Astrocyte of the cerebellum (primary cell): Measurements from ENCODE around the gene SPATA31E1.

Source experiments
- DNase-seq: peaks from one replicate; pipeline ENCODE4 v3.0.0-alpha.2; 2011; ENCODE audit warnings: low read depth
- H3K4me3 ChIP-seq: 2 replicates; pipeline ENCODE4 v1.5.1; 2011; ENCODE audit warnings: mild to moderate bottlenecking, low read depth, low read length, moderate library complexity
- in situ Hi-C: cut with HindIII; loops from 2 replicates; pipeline ENCODE4 v1.10.0; 2017; ENCODE audit warnings: low sequenced_read_pairs
- TF ChIP-seq, protein P1 (sequence below): IDR thresholded peaks from 2 replicates; pipeline ENCODE4 v1.5.1; 2012; ENCODE audit warnings: low read length, low read depth, moderate library complexity, mild to moderate bottlenecking; ENCODE audit errors: missing control alignments

The SPATA31E1 gene

DNA sequence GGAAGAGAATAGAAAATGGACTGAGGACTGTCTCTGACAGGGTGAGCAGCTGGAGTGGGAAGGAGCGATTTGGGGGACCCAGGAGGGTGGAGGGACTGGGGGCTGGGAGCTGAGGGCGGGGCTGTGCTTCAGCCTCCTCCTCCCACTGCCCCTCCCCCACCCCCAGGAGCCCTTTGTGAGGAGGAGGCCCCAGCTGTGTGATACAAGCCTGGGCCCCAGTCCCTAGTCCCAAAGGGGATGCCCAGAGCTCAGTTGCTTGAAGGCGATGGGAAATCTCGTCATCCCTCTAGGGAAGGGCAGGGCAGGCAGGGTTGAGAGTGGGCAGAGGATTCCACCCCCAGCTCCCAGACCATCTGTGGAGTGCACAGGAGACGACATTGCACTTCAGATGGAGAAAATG is at the start of gene SPATA31E1:
SPATA31E1 (plus strand) TSS at position 251 of the 400 bp plus-strand sequence; CDS start at position 266, 15 bp downstream.
- no peak within 1 kb of the TSS for H3K4me3 ChIP-seq
- TF ChIP-seq, protein P1, sequence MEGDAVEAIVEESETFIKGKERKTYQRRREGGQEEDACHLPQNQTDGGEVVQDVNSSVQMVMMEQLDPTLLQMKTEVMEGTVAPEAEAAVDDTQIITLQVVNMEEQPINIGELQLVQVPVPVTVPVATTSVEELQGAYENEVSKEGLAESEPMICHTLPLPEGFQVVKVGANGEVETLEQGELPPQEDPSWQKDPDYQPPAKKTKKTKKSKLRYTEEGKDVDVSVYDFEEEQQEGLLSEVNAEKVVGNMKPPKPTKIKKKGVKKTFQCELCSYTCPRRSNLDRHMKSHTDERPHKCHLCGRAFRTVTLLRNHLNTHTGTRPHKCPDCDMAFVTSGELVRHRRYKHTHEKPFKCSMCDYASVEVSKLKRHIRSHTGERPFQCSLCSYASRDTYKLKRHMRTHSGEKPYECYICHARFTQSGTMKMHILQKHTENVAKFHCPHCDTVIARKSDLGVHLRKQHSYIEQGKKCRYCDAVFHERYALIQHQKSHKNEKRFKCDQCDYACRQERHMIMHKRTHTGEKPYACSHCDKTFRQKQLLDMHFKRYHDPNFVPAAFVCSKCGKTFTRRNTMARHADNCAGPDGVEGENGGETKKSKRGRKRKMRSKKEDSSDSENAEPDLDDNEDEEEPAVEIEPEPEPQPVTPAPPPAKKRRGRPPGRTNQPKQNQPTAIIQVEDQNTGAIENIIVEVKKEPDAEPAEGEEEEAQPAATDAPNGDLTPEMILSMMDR, result no peak
- DNase-seq, result no peak
- in situ Hi-C loops, result no loop called here

DNA sequence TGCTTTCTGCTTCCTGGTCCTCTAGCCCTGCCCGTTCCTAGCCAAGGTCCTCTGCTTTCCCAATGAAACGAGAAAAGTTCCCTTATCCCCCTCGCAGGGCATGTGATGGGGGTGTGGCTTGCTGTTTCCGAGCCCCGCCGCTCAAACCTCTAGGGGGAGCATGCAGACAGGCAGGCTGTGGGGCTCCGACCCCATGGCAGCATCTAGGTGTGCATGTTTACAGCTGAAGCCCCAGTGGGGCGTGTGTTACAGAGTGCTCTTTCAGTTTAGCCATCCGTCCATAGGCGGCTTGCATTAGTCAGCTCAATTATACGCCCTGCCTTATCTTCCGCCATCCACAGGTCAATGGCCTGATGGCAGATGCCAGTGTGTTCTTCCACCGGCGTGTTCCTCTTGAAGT is 48.3 kb upstream of the SPATA31E1 start:
- in situ Hi-C loops, result no loop called here
- no peak overlapping the region for H3K4me3 ChIP-seq
- no peak for DNase-seq
- TF ChIP-seq, protein P1, result no peak

DNA sequence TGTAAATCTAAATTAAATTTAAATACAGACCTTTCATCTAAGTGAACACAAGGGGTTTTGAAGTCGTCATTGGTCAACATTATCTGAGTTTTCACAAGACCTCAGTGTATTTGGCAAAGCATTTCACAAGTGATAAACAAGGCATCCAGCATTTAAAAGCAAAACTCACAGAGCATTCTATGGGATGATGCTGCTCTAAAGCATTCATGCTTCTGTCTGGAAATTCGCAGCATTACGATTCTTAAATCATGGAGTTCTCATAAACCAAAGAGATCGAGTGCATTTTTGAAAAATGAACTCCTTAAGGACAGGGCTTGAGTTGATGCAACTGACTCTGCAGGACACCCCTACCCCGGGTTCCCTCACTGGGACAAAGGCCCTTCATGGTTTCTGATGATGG is 46.1 kb upstream of the SPATA31E1 start:
- in situ Hi-C loops, result loop anchor here (5.0 kb wide), 1 partner anchor 89 kb away; no protein-coding TSS in a partner anchor
- DNase-seq, result no peak

DNA sequence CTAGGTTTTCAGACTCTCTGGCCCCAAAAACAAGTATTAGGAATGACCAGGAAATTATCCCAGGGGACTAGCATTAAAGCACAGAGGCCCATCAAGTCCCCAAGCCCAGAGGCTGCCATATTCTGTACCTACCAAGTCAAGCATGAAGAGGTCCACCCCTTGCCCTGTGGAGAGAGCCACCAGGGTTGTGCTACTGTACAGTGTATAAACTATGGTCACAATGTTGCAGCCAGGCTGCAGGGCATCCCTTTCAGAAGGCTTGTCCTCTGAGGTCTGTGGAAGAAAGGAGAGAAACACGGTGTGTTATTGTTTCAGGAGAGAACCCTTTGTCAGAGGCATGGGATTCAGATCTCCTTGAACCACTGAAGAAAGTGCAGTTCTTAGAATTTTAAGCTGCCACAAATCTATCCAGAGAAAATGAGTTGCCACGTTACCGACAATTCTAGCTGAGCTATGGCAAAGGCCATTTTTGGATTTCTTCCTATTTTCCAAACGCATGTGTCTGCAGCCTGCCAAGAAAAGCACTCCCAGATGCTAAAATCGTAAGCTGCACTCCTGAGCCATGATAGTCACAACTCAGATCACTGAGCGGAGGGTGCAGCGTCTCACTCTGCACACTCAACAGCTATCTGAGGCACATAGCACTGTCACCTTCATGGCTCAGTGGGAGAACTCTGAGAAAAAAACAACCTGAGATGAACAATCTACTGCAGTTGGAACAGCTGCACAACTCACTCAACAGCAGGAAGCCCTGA is 45.5 kb upstream of the SPATA31E1 start:
- DNase-seq, result no peak
- in situ Hi-C loops, result loop anchor here (5.0 kb wide), 1 partner anchor 90 kb away; no protein-coding TSS in a partner anchor
- no peak overlapping the region for H3K4me3 ChIP-seq
- TF ChIP-seq, protein P1, result no peak

More for the DNA sequence above, 46.1 kb upstream of the SPATA31E1 start:
- TF ChIP-seq, protein P1, result no peak
- no peak overlapping the region for H3K4me3 ChIP-seq

DNA sequence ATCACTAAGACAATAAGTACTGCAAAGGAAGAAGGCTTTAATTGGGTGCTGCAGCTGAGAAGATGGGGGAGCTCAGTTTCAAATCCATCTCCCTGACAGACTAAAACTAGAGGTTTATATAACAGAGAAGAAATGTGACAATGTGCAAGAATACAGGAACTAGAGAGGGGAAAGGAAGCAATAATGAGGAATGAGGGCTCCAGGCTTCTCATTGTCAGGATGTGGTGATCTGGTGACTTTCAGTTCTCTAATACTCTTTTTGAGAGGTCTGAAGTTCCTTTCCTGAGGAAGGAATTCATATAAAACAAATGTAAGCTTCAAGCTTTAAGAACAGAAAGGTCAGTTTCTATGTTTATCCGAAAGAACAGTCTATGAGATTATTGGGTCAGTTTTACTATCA is 42.5 kb upstream of the SPATA31E1 start:
- DNase-seq, result no peak
- in situ Hi-C loops, result no loop called here
- TF ChIP-seq, protein P1, result no peak
- H3K4me3 ChIP-seq, result no peak overlapping the region

DNA sequence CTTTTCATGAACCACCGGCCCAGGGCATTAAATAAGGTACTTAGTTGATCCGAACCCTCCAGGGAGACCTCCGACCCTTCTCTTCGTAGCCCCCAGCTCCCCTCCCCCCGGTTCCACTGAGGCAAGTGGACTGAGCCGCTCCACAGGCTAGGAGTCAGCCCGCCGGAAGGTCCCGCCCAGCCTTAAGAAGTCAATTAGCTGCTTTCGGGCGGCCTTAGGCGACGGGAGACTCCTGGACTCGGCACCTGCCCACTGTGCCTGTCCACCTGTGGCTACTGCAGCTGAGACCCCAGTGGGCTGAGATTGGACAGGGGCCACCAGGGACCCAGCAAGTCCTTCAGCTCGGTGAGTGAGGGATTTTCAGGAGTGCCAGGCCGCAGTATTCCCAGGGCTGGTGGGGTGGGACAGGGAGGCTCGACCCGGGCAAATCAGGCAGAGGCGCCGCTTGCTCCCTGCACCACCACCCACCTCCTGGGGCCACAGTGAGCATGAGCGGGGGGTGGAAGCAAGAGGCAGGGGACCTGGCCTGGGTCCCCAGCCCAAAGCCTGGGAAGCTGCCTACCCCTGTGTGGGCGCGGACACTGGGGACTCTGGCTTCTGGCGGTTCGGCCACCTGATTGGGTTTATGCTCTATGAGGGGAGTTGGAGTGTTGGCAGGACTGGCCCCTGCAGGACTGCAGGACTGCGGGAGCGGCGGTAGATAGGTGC is 39.6 kb upstream of the SPATA31E1 start:
- no peak overlapping the region for H3K4me3 ChIP-seq
- DNase-seq, result no peak
- TF ChIP-seq, protein P1, result no peak
- in situ Hi-C loops, result no loop called here
